ENCODE measurements around the gene KRTAP12-3.

KRTAP12-3 gene

DNA sequence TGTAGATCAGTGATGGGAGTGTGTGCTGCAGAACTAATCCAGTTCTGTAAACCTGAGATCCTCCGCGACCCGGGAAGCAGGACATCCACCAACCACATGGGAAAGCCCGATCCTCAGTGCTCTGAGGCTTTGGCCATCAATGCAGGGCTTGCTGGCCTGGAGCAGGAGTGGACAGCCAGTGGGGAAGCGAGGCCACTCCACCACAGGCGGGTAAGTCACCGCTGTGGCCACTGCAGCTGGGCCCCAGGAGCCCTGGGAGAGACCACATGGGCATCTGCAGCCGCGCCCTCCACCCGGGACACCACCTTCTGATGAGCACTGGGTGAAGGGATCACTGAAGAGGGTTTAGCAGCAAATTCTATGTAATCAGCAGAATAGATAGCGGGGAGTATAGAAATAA is 23.4 kb downstream of the KRTAP12-3 start:
- H3K9me3 ChIP-seq (ENCODE audit: insufficient read depth, low read length, severe bottlenecking), result no peaks in the 10 kb centered on the region
- no peak for ATAC-seq (ENCODE audit: insufficient read depth, low read depth)
- no peaks in the 10 kb centered on the region for H4K20me1 ChIP-seq (ENCODE audit: insufficient read depth, low read length)
- TF ChIP-seq EZH2 (IDR thresholded peaks at IDR 0.05; ENCODE audit: borderline replicate concordance, low read depth, low read length, severe bottlenecking), result no peak
- TF ChIP-seq, protein P1, sequence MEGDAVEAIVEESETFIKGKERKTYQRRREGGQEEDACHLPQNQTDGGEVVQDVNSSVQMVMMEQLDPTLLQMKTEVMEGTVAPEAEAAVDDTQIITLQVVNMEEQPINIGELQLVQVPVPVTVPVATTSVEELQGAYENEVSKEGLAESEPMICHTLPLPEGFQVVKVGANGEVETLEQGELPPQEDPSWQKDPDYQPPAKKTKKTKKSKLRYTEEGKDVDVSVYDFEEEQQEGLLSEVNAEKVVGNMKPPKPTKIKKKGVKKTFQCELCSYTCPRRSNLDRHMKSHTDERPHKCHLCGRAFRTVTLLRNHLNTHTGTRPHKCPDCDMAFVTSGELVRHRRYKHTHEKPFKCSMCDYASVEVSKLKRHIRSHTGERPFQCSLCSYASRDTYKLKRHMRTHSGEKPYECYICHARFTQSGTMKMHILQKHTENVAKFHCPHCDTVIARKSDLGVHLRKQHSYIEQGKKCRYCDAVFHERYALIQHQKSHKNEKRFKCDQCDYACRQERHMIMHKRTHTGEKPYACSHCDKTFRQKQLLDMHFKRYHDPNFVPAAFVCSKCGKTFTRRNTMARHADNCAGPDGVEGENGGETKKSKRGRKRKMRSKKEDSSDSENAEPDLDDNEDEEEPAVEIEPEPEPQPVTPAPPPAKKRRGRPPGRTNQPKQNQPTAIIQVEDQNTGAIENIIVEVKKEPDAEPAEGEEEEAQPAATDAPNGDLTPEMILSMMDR (IDR thresholded peaks at IDR 0.05; ENCODE audit: borderline replicate concordance, extremely low read depth, low read length, poor library complexity, severe bottlenecking), result no peak
- H3K4me3 ChIP-seq (ENCODE audit: low read depth in 1 of 2, low read length in 2 of 2), result no peak overlapping the region
- H3K4me2 ChIP-seq (ENCODE audit: insufficient read depth, low read length), result no peak overlapping the region
- H3K36me3 ChIP-seq (ENCODE audit: insufficient read depth, low read length), result no peaks in the 10 kb centered on the region
- no peak for DNase-seq
- no peaks in the 10 kb centered on the region for H3K27me3 ChIP-seq (ENCODE audit: insufficient read depth, low read length, poor library complexity)
- no peaks in the 10 kb centered on the region for H3K79me2 ChIP-seq (ENCODE audit: insufficient read depth, low read length)
- no peak overlapping the region for H3K27ac ChIP-seq (ENCODE audit: low read length)
- H2AFZ ChIP-seq (ENCODE audit: low read depth, low read length), result no peak overlapping the region
- H3K9ac ChIP-seq (ENCODE audit: low read depth, low read length), result no peak overlapping the region
- no peaks in the 10 kb centered on the region for H3K4me1 ChIP-seq (ENCODE audit: insufficient read depth, low read length)

DNA sequence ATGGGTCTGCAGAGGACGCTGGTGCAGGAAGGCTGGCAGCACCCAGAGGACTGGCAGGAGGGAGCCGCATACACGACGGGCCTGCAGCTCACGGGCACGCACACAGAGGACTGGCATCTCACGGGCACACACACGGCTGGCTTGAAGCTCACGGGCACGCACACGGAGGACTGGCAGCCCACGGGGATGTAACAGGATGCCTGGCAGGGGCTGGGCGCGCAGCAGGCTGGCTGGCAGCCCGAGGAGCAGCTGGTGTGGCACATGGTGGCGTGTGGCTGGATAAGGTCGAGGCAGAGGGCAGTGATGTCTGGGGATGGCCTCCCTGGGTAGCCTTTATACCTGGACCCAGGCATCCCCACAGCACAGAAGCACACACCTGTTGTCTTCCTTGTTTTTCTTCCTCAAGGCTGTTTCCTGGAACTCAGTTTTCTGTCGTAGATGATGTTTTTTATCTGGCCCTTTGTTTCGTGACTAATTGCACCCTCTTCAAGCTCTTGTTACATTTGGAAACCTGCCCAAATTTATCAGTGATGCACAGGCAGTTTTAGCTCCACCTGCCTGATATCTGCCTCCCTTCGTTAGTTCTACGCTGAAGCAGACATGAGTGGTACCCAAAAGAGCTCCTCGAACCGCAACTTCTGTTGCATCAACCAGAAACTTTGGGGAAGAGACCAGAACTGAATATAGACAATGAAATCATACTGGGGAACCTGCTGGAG is 24.3 kb downstream of the KRTAP12-3 start, which contains the start of gene KRTAP12-1:
TSS of gene KRTAP12-1 (minus strand) at position 303 of the 719 bp plus-strand sequence. CDS start at position 263, 40 bp downstream.
- no peak within 1 kb of the TSS for H2AFZ ChIP-seq (ENCODE audit: low read depth, low read length)
- DNase-seq (no peak), ATAC-seq (ENCODE audit: insufficient read depth, low read depth) (no peak)
- no peaks in the 10 kb centered on the region for H3K79me2 ChIP-seq (ENCODE audit: insufficient read depth, low read length)
- no peak within 1 kb of the TSS for H3K4me2 ChIP-seq (ENCODE audit: insufficient read depth, low read length)
- H3K27me3 ChIP-seq (ENCODE audit: insufficient read depth, low read length, poor library complexity), result no peaks in the 10 kb centered on the region
- H3K4me1 ChIP-seq (ENCODE audit: insufficient read depth, low read length), result no peaks in the 10 kb centered on the region
- H3K4me3 ChIP-seq (ENCODE audit: low read depth in 1 of 2, low read length in 2 of 2), result no peak within 1 kb of the TSS
- H4K20me1 ChIP-seq (ENCODE audit: insufficient read depth, low read length), result no peaks in the 10 kb centered on the region
- no peaks in the 10 kb centered on the region for H3K36me3 ChIP-seq (ENCODE audit: insufficient read depth, low read length)
- H3K9me3 ChIP-seq (ENCODE audit: insufficient read depth, low read length, severe bottlenecking), result no peaks in the 10 kb centered on the region
- TF ChIP-seq, protein P1 (IDR thresholded peaks at IDR 0.05; ENCODE audit: borderline replicate concordance, extremely low read depth, low read length, poor library complexity, severe bottlenecking), result no peak
- no peak for TF ChIP-seq EZH2 (IDR thresholded peaks at IDR 0.05; ENCODE audit: borderline replicate concordance, low read depth, low read length, severe bottlenecking)
- no peak within 1 kb of the TSS for H3K27ac ChIP-seq (ENCODE audit: low read length)
- H3K9ac ChIP-seq (ENCODE audit: low read depth, low read length), result no peak within 1 kb of the TSS

DNA sequence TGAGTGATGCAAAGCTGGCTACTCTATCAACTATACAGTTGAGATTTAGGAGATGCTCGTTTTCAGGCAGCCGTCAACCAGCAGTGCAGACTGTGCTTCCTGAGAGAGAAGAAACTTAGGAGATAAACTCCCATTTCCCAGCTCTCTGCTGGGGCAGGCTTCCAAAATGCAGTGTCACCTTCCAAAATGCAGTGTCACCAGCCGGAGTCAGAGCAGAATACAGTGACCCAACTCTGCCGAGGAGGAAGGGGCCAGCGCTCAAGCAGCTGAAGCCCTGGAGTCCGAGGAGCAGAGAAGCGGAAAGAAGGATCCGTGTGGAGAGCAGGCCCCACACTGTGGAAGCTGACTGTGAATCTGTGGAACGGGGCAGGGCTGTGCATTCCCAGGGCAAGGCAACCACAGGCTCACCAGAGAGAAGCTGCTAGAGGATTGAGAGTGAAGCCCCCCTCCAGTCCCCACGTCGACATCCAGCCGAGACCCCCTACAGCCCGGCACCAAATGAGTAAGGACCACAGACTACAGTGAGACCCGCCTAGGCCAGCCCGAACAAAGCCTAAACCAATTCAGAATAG is 24.9 kb downstream of the KRTAP12-3 start:
- H2AFZ ChIP-seq (ENCODE audit: low read depth, low read length), result no peak overlapping the region
- TF ChIP-seq, protein P1 (IDR thresholded peaks at IDR 0.05; ENCODE audit: borderline replicate concordance, extremely low read depth, low read length, poor library complexity, severe bottlenecking), result no peak
- no peak for TF ChIP-seq EZH2 (IDR thresholded peaks at IDR 0.05; ENCODE audit: borderline replicate concordance, low read depth, low read length, severe bottlenecking)

More for the DNA sequence above, 24.9 kb downstream of the KRTAP12-3 start:
- no peaks in the 10 kb centered on the region for H3K4me1 ChIP-seq (ENCODE audit: insufficient read depth, low read length)
- no peak for DNase-seq
- H3K27ac ChIP-seq (ENCODE audit: low read length), result no peak overlapping the region
- no peaks in the 10 kb centered on the region for H3K79me2 ChIP-seq (ENCODE audit: insufficient read depth, low read length)
- H3K36me3 ChIP-seq (ENCODE audit: insufficient read depth, low read length), result no peaks in the 10 kb centered on the region
- no peaks in the 10 kb centered on the region for H3K27me3 ChIP-seq (ENCODE audit: insufficient read depth, low read length, poor library complexity)
- ATAC-seq (ENCODE audit: insufficient read depth, low read depth), result no peak
- no peaks in the 10 kb centered on the region for H4K20me1 ChIP-seq (ENCODE audit: insufficient read depth, low read length)
- no peak overlapping the region for H3K4me3 ChIP-seq (ENCODE audit: low read depth in 1 of 2, low read length in 2 of 2)
- no peaks in the 10 kb centered on the region for H3K9me3 ChIP-seq (ENCODE audit: insufficient read depth, low read length, severe bottlenecking)
- H3K9ac ChIP-seq (ENCODE audit: low read depth, low read length), result no peak overlapping the region
- no peak overlapping the region for H3K4me2 ChIP-seq (ENCODE audit: insufficient read depth, low read length)

Data from DND-41 (cell line).